Measurements from ENCODE around the gene VPS16. TPM values are rescaled to one million over a fixed set of nuclear protein-coding genes. Genes with fewer than 3 reads are reported as not detected.
A peak's percentile ranks its signal among the peaks of the same experiment; 100 is the strongest.

The VPS16 gene
- total and polyA plus RNA-seq, 11 donors, result 13.9 to 28.6 (median 19.7) TPM

- DNase-seq (peak in 1 of 5 donors; percentile 45), ATAC-seq (peak in 3 of 4 donors; percentile 34 to 54 (median 52))
- no peaks in the 10 kb centered on the region for H3K9me3 ChIP-seq
- no peak overlapping the region for H3K4me3 ChIP-seq
- no peak overlapping the region for H3K27ac ChIP-seq
- peaks cover 0 to 14% (median 7%) of the 10 kb centered on the region in 12 donors for H3K4me1 ChIP-seq
- H3K27me3 ChIP-seq, result no peaks in the 10 kb centered on the region
- intact Hi-C loops (cut with DNase I), result loop anchor here in 4 of 10 donors (5.0 to 10.0 kb wide), 4 partner anchors 102 to 435 kb away; partner anchors contain the start of gene EBF4 (in 1 of the 4)
- WGBS, 4 donors, result 61 to 80% (median 77%) methylated on average over 3 to 4 of the region's 4 CpGs
- TF ChIP-seq POLR2A (IDR thresholded peaks at IDR 0.05), result no peak
- TF ChIP-seq, protein P1, sequence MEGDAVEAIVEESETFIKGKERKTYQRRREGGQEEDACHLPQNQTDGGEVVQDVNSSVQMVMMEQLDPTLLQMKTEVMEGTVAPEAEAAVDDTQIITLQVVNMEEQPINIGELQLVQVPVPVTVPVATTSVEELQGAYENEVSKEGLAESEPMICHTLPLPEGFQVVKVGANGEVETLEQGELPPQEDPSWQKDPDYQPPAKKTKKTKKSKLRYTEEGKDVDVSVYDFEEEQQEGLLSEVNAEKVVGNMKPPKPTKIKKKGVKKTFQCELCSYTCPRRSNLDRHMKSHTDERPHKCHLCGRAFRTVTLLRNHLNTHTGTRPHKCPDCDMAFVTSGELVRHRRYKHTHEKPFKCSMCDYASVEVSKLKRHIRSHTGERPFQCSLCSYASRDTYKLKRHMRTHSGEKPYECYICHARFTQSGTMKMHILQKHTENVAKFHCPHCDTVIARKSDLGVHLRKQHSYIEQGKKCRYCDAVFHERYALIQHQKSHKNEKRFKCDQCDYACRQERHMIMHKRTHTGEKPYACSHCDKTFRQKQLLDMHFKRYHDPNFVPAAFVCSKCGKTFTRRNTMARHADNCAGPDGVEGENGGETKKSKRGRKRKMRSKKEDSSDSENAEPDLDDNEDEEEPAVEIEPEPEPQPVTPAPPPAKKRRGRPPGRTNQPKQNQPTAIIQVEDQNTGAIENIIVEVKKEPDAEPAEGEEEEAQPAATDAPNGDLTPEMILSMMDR (IDR thresholded peaks at IDR 0.05), result no peak
- peaks cover 0 to 50% (median 35%) of the 10 kb centered on the region in 9 donors for H3K36me3 ChIP-seq
Observed at GRCh38 chr20:2859330-2860121, 19.0 kb downstream of the VPS16 start.

DNA sequence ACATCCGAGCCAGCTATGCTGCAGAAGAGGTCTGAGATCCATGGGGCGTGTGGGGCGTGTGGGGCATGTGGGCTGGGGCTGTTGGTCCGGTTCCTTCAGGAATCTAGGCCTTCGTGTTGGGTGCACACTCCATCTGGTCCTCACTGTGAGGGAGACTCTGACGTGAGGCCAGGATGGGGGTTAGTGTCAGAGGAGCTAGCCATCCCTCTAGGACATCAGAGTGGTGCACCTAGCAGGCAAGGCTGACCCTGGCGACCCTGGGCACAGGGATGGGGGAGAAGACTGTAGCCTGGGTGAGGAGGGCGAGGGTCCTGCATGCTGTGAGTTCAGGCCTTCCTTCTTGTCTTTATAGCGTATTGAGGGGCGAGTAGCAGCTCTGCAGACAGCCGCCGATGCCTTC is 24.1 kb downstream of the VPS16 start:
- DNase-seq (no peak), ATAC-seq (no peak)
- TF ChIP-seq, protein P1 (IDR thresholded peaks at IDR 0.05), result no peak
- TF ChIP-seq POLR2A (IDR thresholded peaks at IDR 0.05), result no peak
- Histone ChIP-seq H3K36me3 (peaks cover 0 to 74% (median 53%) of the 10 kb centered on the region in 9 donors), H3K9me3 (no peaks in the 10 kb centered on the region), H3K27me3 (no peaks in the 10 kb centered on the region), H3K27ac (no peak overlapping the region), H3K4me3 (no peak overlapping the region), H3K4me1 (peaks cover 0 to 10% (median 0%) of the 10 kb centered on the region in 12 donors)
- 94 to 97% (median 96%) methylated on average over 11 to 12 of the region's 12 CpGs for WGBS, 4 donors
- intact Hi-C loops (cut with DNase I), result loop anchor here in 1 of 10 donors (10.0 kb wide), 1 partner anchor 430 kb away; no protein-coding TSS in a partner anchor

- Histone ChIP-seq H3K27ac (no peak overlapping the region), H3K9me3 (no peaks in the 10 kb centered on the region), H3K4me3 (no peak overlapping the region), H3K4me1 (peaks cover 0 to 13% (median 0%) of the 10 kb centered on the region in 12 donors), H3K36me3 (peaks cover 0 to 69% (median 53%) of the 10 kb centered on the region in 9 donors), H3K27me3 (no peaks in the 10 kb centered on the region)
- no peak for TF ChIP-seq POLR2A (IDR thresholded peaks at IDR 0.05)
- DNase-seq (no peak), ATAC-seq (no peak)
- intact Hi-C loops (cut with DNase I), result loop anchor here in 1 of 10 donors (10.0 kb wide), 1 partner anchor 430 kb away; no protein-coding TSS in a partner anchor
- WGBS, 4 donors, result 95 to 97% (median 96%) methylated on average over 10 of the region's 10 CpGs
Observed at GRCh38 chr20:2865101-2865500, 24.6 kb downstream of the VPS16 start.

GRCh38 chr20:2865630-2866029 is 25.1 kb downstream of the VPS16 start:
- Histone ChIP-seq H3K27me3 (no peaks in the 10 kb centered on the region), H3K9me3 (no peaks in the 10 kb centered on the region), H3K27ac (no peak overlapping the region), H3K4me1 (peaks cover 0 to 18% (median 0%) of the 10 kb centered on the region in 12 donors), H3K4me3 (no peak overlapping the region), H3K36me3 (peaks cover 0 to 64% (median 51%) of the 10 kb centered on the region in 9 donors)
- DNase-seq (no peak), ATAC-seq (no peak)
- WGBS, 4 donors, result 95% methylated on average over 3 of the region's 3 CpGs
- intact Hi-C loops (cut with DNase I), result loop anchor here in 1 of 10 donors (10.0 kb wide), 1 partner anchor 429 kb away; no protein-coding TSS in a partner anchor
- TF ChIP-seq, protein P1 (IDR thresholded peaks at IDR 0.05), result no peak

Measured in heart left ventricle (tissue), 16 donors.